Pancreas (tissue), 10 donors: ENCODE measurements around the gene SERINC4. TPM values are rescaled to one million over a fixed set of nuclear protein-coding genes. Genes with fewer than 3 reads are reported as not detected.
A peak's percentile ranks its signal among the peaks of the same experiment; 100 is the strongest.
"Not testable (repeated sequence)": the region's sequence is repeated elsewhere in the genome, so short reads cannot be mapped to it uniquely, and the experiment has no call there.

ENCODE experiments used
- ATAC-seq, 4 donors: fragments of 200-7000 bp; cut with Tn5 transposase; one replicate each; pipeline versions ENCODE4 v1.8.0 to v1.9.1; 2020; ENCODE audit warnings: mild to moderate bottlenecking in 4 of 4, moderate library complexity in 4 of 4
- DNase-seq, 6 donors: peaks; one replicate each; pipeline ENCODE4 v3.0.0-alpha.2; 2020
- FAIRE-seq: peaks from 2 replicates; lab custom pipeline; 2012; peaks lifted over from hg19 to GRCh38; lab: Jason Lieb, UNC
- H3K27ac ChIP-seq, 4 donors: fragments of 200-600 bp; sonication (generic); 1 replicate in 3 of 4; 2 replicates in 1 of 4; pipeline versions ENCODE4 v1.5.0 to v1.8.0; 2020
- H3K27me3 ChIP-seq, 4 donors: fragments of 200-600 bp; one replicate each; pipeline ENCODE4 v1.8.0; 2021
- H3K36me3 ChIP-seq, 3 donors: fragments of 200-600 bp; sonication (generic) in 1 of 3; one replicate each; pipeline versions ENCODE4 v1.5.0 to v1.8.0; 2020 to 2021
- H3K4me1 ChIP-seq, 3 donors: fragments of 200-600 bp; one replicate each; pipeline ENCODE4 v1.8.0; 2021
- H3K4me3 ChIP-seq, 4 donors: fragments of 200-600 bp; sonication (generic) in 2 of 4; one replicate each; pipeline versions ENCODE4 v1.5.0 to v1.8.0; 2020 to 2021
- H3K9me3 ChIP-seq, 4 donors: fragments of 200-600 bp; one replicate each; pipeline ENCODE4 v1.8.0; 2021
- CTCF ChIP-seq, 4 donors: fragments of 200-600 bp; sonication (generic) in 3 of 4; IDR thresholded peaks; one replicate each; pipeline versions ENCODE4 v1.5.0 to v1.8.0; 2021; ENCODE audit warnings: antibody characterized with exemption in 4 of 4
- WGBS, 2 donors: extraction: QIAGEN DNeasy Blood & Tissue Kit; methylation state at CpG; one replicate each; pipeline ENCODE4 v1.1.7; 2013; 5-methylcytosine and 5-hydroxymethylcytosine counted together
- intact Hi-C, 3 donors: fragments of 100-400 bp; cut with DNase I; formaldehyde crosslinking; loops; one replicate each; pipeline versions ENCODE4 v1.11.1 to v1.14.2; 2022
- polyA plus RNA-seq, 2 donors: library from polyadenylated mRNA; stranded (reverse); fragments of 200-250 nt; gene quantifications; one replicate each; pipeline ENCODE4 v1.2.3, GENCODE V29; 2013
- total RNA-seq, 6 donors: library from RNA; stranded (reverse); fragmentation: NEBNext Ultra II Directional in 4 of 6; extraction: Animal tissue kit (Norgen Biotek cat#: 25700) in 4 of 6; gene quantifications; one replicate each; pipeline versions ENCODE4 v1.2.1 to v1.2.4, GENCODE V29; 2021 to 2023
- donor health status: healthy with polysubstance abuse.
- donor health status: DM: no; HTN: no; CAD: no; lungs with moderate emphysema.
- donor health status: DM: no; HTN: no; CAD: no.
- donor health status: control.
- donor health status: control.
- donor health status: Bipolar disorder and iron deficiency.
- donor health status: DM: yes; HTN: yes; CAD: no.
- donor health status: DM: no; HTN: no; CAD: no.
- donor health status: DM: no; HTN: no; CAD: no.
- donor health status: DM: yes; HTN: yes; CAD: no.

The SERINC4 gene
- total and polyA plus RNA-seq, 8 donors = 0.14 to 0.47 (median 0.22) TPM; not detected in 4

GRCh38 chr15:43824302-43825246 is 24.6 kb upstream of the SERINC4 start, which contains the start of gene MFAP1:
Gene MFAP1 (minus strand): TSS chr15:43824690. CDS start chr15:43824569, 121 bp downstream.
- Histone ChIP-seq H3K4me3 (peak within 1 kb of the TSS; percentile 54 to 76 (median 64)), H3K36me3 (no peaks in the 10 kb centered on the region), H3K27me3 (no peaks in the 10 kb centered on the region), H3K4me1 (peaks cover 0 to 20% (median 8%) of the 10 kb centered on the region in 3 donors), H3K9me3 (no peaks in the 10 kb centered on the region), H3K27ac (peak within 1 kb of the TSS; percentile 56 to 90 (median 82))
- no peak for TF ChIP-seq CTCF (IDR thresholded peaks at IDR 0.05)
- DNase-seq (peak; percentile 88 to 97 (median 95)), FAIRE-seq (peak; percentile 92), ATAC-seq (peak; percentile 92 to 96 (median 96))
- intact Hi-C loops = no loop called here
- 6 to 8% methylated on average over 46 of the region's 46 CpGs for WGBS, 2 donors

GRCh38 chr15:43821505-43821904 is 21.5 kb upstream of the SERINC4 start:
- H3K9me3 ChIP-seq = no peaks in the 10 kb centered on the region
- FAIRE-seq = no peak
- H3K4me1 ChIP-seq = peaks cover 0 to 14% (median 8%) of the 10 kb centered on the region in 3 donors
- no peak for DNase-seq
- 52 to 56% methylated on average over 3 of the region's 3 CpGs for WGBS, 2 donors
- H3K27me3 ChIP-seq = no peaks in the 10 kb centered on the region
- intact Hi-C loops = no loop called here
- no peak overlapping the region for H3K4me3 ChIP-seq
- peaks cover 0 to 9% (median 7%) of the 10 kb centered on the region in 3 donors for H3K36me3 ChIP-seq
- no peak for TF ChIP-seq CTCF (IDR thresholded peaks at IDR 0.05)
- no peak overlapping the region for H3K27ac ChIP-seq
- ATAC-seq = no peak

- H3K9me3 ChIP-seq, FAIRE-seq: not testable (repeated sequence)
Measured at GRCh38 chr15:43815064-43815463, 15.0 kb upstream of the SERINC4 start.

GRCh38 chr15:43808960-43809678 is 9.1 kb upstream of the SERINC4 start:
- no peaks in the 10 kb centered on the region for H3K9me3 ChIP-seq
- ATAC-seq = peak in 1 of 4 donors; percentile 36
- no peaks in the 10 kb centered on the region for H3K4me1 ChIP-seq
- no peak for DNase-seq
- no peak for TF ChIP-seq CTCF (IDR thresholded peaks at IDR 0.05)
- H3K4me3 ChIP-seq = no peak overlapping the region
- WGBS, 2 donors = 89 to 93% methylated on average over 6 of the region's 6 CpGs
- H3K27ac ChIP-seq = no peak overlapping the region
- intact Hi-C loops = no loop called here
- no peaks in the 10 kb centered on the region for H3K27me3 ChIP-seq
- H3K36me3 ChIP-seq = peaks cover 15 to 76% (median 34%) of the 10 kb centered on the region in 3 donors
- no peak for FAIRE-seq

More at GRCh38 chr15:43815064-43815463, 15.0 kb upstream of the SERINC4 start:
- H3K4me1 ChIP-seq, H3K4me3 ChIP-seq, ATAC-seq, H3K27me3 ChIP-seq, DNase-seq, H3K27ac ChIP-seq, intact Hi-C loops: not testable (repeated sequence)
- H3K36me3 ChIP-seq = peaks cover 11 to 47% (median 32%) of the 10 kb centered on the region in 3 donors
- WGBS, 2 donors = 88 to 91% methylated on average over 5 of the region's 5 CpGs

GRCh38 chr15:43808435-43808950 is 8.5 kb upstream of the SERINC4 start:
- H3K4me3 ChIP-seq = no peak overlapping the region
- no peak overlapping the region for H3K27ac ChIP-seq
- ATAC-seq (no peak), DNase-seq (no peak), FAIRE-seq (no peak)
- no peak for TF ChIP-seq CTCF (IDR thresholded peaks at IDR 0.05)
- no peaks in the 10 kb centered on the region for H3K27me3 ChIP-seq
- WGBS, 2 donors = 91 to 94% methylated on average over 5 of the region's 5 CpGs
- intact Hi-C loops = no loop called here
- no peaks in the 10 kb centered on the region for H3K9me3 ChIP-seq
- peaks cover 14 to 70% (median 32%) of the 10 kb centered on the region in 3 donors for H3K36me3 ChIP-seq
- H3K4me1 ChIP-seq = no peaks in the 10 kb centered on the region

- 98 to 99% methylated on average over 7 of the region's 7 CpGs for whole genome bisulfite sequencing, 2 donors
- not testable (repeated sequence) for FAIRE-seq
Measured at GRCh38 chr15:43802676-43803075, 2.7 kb upstream of the SERINC4 start.

More at GRCh38 chr15:43802676-43803075, 2.7 kb upstream of the SERINC4 start:
- Histone ChIP-seq H3K4me1 (peaks cover 0 to 32% (median 7%) of the 10 kb centered on the region in 3 donors), H3K36me3 (peaks cover 0 to 38% (median 10%) of the 10 kb centered on the region in 3 donors)
- H3K4me3 ChIP-seq, intact Hi-C loops, H3K27me3 ChIP-seq, ATAC-seq, H3K9me3 ChIP-seq, H3K27ac ChIP-seq, DNase-seq: not testable (repeated sequence)
